Panc1 (cell line): Measurements from ENCODE around the gene CDH23. TPM values are rescaled to one million over a fixed set of nuclear protein-coding genes. Genes with fewer than 3 reads are reported as not detected.

ENCODE experiments used
- ATAC-seq: fragments of 200-7000 bp; cut with Tn5 transposase; 2 replicates; pipeline ENCODE4 v1.9.1; 2020; ENCODE audit warnings: mild to moderate bottlenecking, moderate library complexity
- BruUV-seq: library from RNA; stranded (reverse); fragments of 400-500 nt; replicated peaks from 2 replicates; lab custom pipeline; 2021; lab: Mats Ljungman, UMichigan
- CTCF ChIA-PET: fragments of 300-600 bp; sonication (Branson Sonifier 250); formaldehyde crosslinking; loops from one replicate; lab custom pipeline; 2022; ENCODE audit warnings: antibody characterized with exemption; lab: Charles Lee
- POLR2A ChIA-PET: fragments of 300-600 bp; sonication (Branson Sonifier 250); formaldehyde crosslinking; loops from one replicate; lab custom pipeline; 2022; ENCODE audit warnings: antibody characterized with exemption; lab: Charles Lee
- DNase-seq: peaks from one replicate; pipeline ENCODE4 v3.0.0-alpha.2; 2010; ENCODE audit warnings: low read depth, low spot score
- H3K27ac ChIP-seq: 2 replicates; pipeline ENCODE4 v1.5.1; 2011; ENCODE audit warnings: mild to moderate bottlenecking, low read length, inconsistent platforms
- H3K27me3 ChIP-seq: fragments of 200-500 bp; sonication (Bioruptor generic); 2 replicates; pipeline ENCODE4 v1.6.0; 2014; ENCODE audit warnings: low read length, inconsistent platforms; ENCODE audit not compliant: control insufficient read depth, insufficient read depth
- H3K36me3 ChIP-seq: fragments of 200-500 bp; sonication (Bioruptor generic); 2 replicates; pipeline ENCODE4 v1.5.1; 2014; ENCODE audit warnings: inconsistent platforms, mild to moderate bottlenecking, low read length, moderate library complexity; ENCODE audit not compliant: control insufficient read depth, insufficient read depth
- H3K4me1 ChIP-seq: 2 replicates; pipeline ENCODE4 v1.5.1; 2011; ENCODE audit warnings: inconsistent platforms, mild to moderate bottlenecking, low read length, moderate library complexity; ENCODE audit not compliant: control insufficient read depth, insufficient read depth
- H3K4me3 ChIP-seq, 2 experiments: 2 replicates each; pipeline ENCODE4 v1.5.1; 2011 to 2012; ENCODE audit warnings: low read depth in 2 of 2, low read length in 2 of 2, mild to moderate bottlenecking in 2 of 2, inconsistent platforms in 1 of 2, moderate library complexity in 1 of 2
- H3K9me3 ChIP-seq: fragments of 200-500 bp; sonication (Bioruptor generic); 2 replicates; pipeline ENCODE4 v1.5.1; 2014; ENCODE audit warnings: low read depth, mild to moderate bottlenecking, inconsistent platforms, low read length, moderate library complexity; ENCODE audit not compliant: control insufficient read depth, insufficient read depth
- POLR2AphosphoS5 ChIP-seq: IDR thresholded peaks from 2 replicates; pipeline ENCODE4 v1.6.1; 2012; ENCODE audit warnings: mild to moderate bottlenecking, low read depth, low read length, moderate library complexity
- SIN3A ChIP-seq: IDR thresholded peaks from 2 replicates; pipeline ENCODE4 v1.6.1; 2012; ENCODE audit warnings: low read depth, mild to moderate bottlenecking, low read length, moderate library complexity, borderline replicate concordance; ENCODE audit not compliant: insufficient read depth
- TCF7L2 ChIP-seq: IDR thresholded peaks from 2 replicates; pipeline ENCODE4 v1.6.1; 2011; ENCODE audit warnings: mild to moderate bottlenecking, low read depth, low read length, inconsistent platforms
- in situ Hi-C: cut with HindIII; loops from 2 replicates; pipeline ENCODE4 v1.10.0; 2016; ENCODE audit warnings: low sequenced_read_pairs, low pct_unique_long_range_greater_than_20kb
- intact Hi-C: fragments of 100-400 bp; cut with micrococcal nuclease; formaldehyde crosslinking; loops from one replicate; pipeline ENCODE4 v1.10.0; 2022; ENCODE audit not compliant: unreplicated experiment
- total RNA-seq: library from RNA; stranded (reverse); gene quantifications from one replicate; pipeline ENCODE4 v1.2.1, GENCODE V29; 2021; ENCODE audit not compliant: unreplicated experiment
- TF ChIP-seq, protein P1 (sequence below): fragments of 450-650 bp; IDR thresholded peaks from 2 replicates; pipeline ENCODE4 v1.5.1; 2017; ENCODE audit warnings: mild to moderate bottlenecking
- TF ChIP-seq, protein P2 (sequence below), 2 experiments: IDR thresholded peaks; 2 replicates each; pipeline ENCODE4 v1.6.1; 2011 to 2012; ENCODE audit warnings: low read depth in 2 of 2, control low read depth in 1 of 2, low read length in 1 of 2, mild to moderate bottlenecking in 1 of 2, moderate library complexity in 1 of 2; ENCODE audit not compliant: insufficient read depth in 1 of 2

CDH23 gene
- total RNA-seq, 1 experiment from 2014 or later, result 2.7 TPM

DNA sequence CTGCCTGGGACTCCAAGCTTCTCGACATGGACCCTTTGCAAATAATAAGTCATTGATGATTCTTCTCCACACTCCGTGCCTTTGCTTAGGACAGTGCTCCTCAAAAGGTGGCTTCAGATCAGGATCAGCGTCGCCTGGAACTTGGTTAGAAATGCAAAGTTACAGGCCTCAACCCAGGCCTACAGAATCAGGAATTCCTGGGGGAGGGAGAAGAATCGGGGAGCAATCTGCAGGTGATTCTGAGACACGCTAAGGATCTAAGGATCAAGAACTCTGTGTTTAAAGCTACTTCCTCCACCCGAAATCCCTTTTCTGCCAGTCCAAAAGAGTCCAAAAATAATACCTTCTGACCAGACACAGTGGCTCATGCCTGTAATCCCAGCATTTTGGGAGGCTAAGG, 244.7 kb downstream of the CDH23 start:
- no peak for DNase-seq
- intact Hi-C loops, result no loop called here
- H3K36me3 ChIP-seq, result no peaks in the 10 kb centered on the region
- no peaks in the 10 kb centered on the region for H3K27me3 ChIP-seq
- ChIA-PET CTCF (interaction anchor here (0.6 to 1.1 kb wide), 2 partner anchors 30 to 327 kb away, joined by 3 read pairs; no protein-coding TSS in a partner anchor), POLR2A (no interaction called here)
- H3K27ac ChIP-seq, result no peak overlapping the region
- no peaks in the 10 kb centered on the region for H3K4me1 ChIP-seq
- in situ Hi-C loops, result no loop called here
- TF ChIP-seq SIN3A (no peak), TCF7L2 (no peak), POLR2AphosphoS5 (no peak)
- TF ChIP-seq, protein P1, sequence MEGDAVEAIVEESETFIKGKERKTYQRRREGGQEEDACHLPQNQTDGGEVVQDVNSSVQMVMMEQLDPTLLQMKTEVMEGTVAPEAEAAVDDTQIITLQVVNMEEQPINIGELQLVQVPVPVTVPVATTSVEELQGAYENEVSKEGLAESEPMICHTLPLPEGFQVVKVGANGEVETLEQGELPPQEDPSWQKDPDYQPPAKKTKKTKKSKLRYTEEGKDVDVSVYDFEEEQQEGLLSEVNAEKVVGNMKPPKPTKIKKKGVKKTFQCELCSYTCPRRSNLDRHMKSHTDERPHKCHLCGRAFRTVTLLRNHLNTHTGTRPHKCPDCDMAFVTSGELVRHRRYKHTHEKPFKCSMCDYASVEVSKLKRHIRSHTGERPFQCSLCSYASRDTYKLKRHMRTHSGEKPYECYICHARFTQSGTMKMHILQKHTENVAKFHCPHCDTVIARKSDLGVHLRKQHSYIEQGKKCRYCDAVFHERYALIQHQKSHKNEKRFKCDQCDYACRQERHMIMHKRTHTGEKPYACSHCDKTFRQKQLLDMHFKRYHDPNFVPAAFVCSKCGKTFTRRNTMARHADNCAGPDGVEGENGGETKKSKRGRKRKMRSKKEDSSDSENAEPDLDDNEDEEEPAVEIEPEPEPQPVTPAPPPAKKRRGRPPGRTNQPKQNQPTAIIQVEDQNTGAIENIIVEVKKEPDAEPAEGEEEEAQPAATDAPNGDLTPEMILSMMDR, result no peak
- TF ChIP-seq, protein P2, sequence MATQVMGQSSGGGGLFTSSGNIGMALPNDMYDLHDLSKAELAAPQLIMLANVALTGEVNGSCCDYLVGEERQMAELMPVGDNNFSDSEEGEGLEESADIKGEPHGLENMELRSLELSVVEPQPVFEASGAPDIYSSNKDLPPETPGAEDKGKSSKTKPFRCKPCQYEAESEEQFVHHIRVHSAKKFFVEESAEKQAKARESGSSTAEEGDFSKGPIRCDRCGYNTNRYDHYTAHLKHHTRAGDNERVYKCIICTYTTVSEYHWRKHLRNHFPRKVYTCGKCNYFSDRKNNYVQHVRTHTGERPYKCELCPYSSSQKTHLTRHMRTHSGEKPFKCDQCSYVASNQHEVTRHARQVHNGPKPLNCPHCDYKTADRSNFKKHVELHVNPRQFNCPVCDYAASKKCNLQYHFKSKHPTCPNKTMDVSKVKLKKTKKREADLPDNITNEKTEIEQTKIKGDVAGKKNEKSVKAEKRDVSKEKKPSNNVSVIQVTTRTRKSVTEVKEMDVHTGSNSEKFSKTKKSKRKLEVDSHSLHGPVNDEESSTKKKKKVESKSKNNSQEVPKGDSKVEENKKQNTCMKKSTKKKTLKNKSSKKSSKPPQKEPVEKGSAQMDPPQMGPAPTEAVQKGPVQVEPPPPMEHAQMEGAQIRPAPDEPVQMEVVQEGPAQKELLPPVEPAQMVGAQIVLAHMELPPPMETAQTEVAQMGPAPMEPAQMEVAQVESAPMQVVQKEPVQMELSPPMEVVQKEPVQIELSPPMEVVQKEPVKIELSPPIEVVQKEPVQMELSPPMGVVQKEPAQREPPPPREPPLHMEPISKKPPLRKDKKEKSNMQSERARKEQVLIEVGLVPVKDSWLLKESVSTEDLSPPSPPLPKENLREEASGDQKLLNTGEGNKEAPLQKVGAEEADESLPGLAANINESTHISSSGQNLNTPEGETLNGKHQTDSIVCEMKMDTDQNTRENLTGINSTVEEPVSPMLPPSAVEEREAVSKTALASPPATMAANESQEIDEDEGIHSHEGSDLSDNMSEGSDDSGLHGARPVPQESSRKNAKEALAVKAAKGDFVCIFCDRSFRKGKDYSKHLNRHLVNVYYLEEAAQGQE (IDR thresholded peaks at IDR 0.05; ENCODE audit: insufficient read depth in 1 of 2, low read depth in 2 of 2, low read length in 1 of 2), result no peak
- H3K4me3 ChIP-seq, result no peak overlapping the region
- ATAC-seq, result no peak
- no peaks in the 10 kb centered on the region for H3K9me3 ChIP-seq
- no TSS peak for BruUV-seq

DNA sequence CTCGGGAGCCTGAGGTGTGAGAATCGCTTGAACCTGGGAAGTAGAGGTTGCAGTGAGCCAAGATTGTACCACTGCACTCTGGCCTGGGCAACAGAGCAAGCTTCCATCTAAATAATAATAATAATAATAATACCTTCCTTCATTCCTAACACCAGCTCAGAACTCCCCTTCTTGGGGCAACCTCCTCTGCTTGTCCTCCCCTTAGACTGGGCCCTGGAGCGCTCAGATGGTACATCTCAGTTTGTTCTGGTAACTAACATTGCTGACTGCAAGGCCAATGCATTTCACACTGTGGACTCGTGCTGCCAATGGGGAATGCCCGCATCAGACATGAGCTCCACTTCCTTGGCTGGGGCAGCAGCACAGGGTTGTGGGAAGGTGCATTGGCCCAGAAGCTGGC, 245.3 kb downstream of the CDH23 start:
- DNase-seq, result no peak
- in situ Hi-C loops, result no loop called here
- no peak overlapping the region for H3K27ac ChIP-seq
- H3K4me3 ChIP-seq, result no peak overlapping the region
- no TSS peak for BruUV-seq
- H3K4me1 ChIP-seq, result no peaks in the 10 kb centered on the region
- POLR2A ChIA-PET, result no interaction called here
- intact Hi-C loops, result no loop called here
- TF ChIP-seq, protein P2 (IDR thresholded peaks at IDR 0.05; ENCODE audit: insufficient read depth in 1 of 2, low read depth in 2 of 2, low read length in 1 of 2), result no peak
- TF ChIP-seq, protein P1, result no peak
- TF ChIP-seq POLR2AphosphoS5, result no peak
- TF ChIP-seq TCF7L2, result no peak
- TF ChIP-seq SIN3A, result no peak
- H3K36me3 ChIP-seq, result no peaks in the 10 kb centered on the region
- ATAC-seq, result no peak
- H3K9me3 ChIP-seq, result no peaks in the 10 kb centered on the region
- CTCF ChIA-PET, result interaction anchor here (0.6 to 1.1 kb wide), 2 partner anchors 31 to 328 kb away, joined by 3 read pairs; no protein-coding TSS in a partner anchor
- H3K27me3 ChIP-seq, result no peaks in the 10 kb centered on the region
